Epithelial cell of esophagus (primary cell): ENCODE data around the gene CKS1B.

ENCODE experiments used
- DNase-seq: peaks from one replicate; pipeline ENCODE4 v3.0.0; 2010; ENCODE audit warnings: low read depth
- H3K4me3 ChIP-seq: 2 replicates; pipeline ENCODE4 v1.5.1; 2011; ENCODE audit warnings: mild to moderate bottlenecking, low read length, control low read depth
- TF ChIP-seq, protein P1 (sequence below): IDR thresholded peaks from 2 replicates; pipeline ENCODE4 v1.5.1; 2011; ENCODE audit warnings: low read depth, mild to moderate bottlenecking, low read length, control low read depth, inconsistent platforms; ENCODE audit not compliant: insufficient read depth; ENCODE audit errors: missing control alignments

Gene CKS1B

DNA sequence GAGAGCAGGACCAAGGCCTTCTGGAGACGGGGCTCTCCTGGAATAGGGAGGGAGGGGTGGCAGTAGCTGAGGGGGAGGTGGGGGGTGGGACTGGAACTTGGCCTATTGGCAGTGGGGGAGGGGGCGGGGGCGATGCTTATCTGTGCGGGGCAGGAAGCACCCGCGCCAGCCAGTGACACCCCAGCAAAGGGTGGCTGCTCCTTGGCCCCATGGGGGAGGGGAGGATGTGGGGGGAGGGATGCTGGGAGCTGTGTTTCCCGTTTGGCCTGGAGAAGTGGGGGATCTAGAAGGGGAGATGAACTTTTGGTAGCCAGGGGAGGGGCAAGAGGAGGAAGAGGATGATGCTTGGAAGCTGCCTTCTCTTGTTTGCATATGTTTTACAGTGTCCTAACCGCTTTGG lies 39.2 kb downstream of the CKS1B start:
- no peak overlapping the region for H3K4me3 ChIP-seq
- TF ChIP-seq, protein P1, sequence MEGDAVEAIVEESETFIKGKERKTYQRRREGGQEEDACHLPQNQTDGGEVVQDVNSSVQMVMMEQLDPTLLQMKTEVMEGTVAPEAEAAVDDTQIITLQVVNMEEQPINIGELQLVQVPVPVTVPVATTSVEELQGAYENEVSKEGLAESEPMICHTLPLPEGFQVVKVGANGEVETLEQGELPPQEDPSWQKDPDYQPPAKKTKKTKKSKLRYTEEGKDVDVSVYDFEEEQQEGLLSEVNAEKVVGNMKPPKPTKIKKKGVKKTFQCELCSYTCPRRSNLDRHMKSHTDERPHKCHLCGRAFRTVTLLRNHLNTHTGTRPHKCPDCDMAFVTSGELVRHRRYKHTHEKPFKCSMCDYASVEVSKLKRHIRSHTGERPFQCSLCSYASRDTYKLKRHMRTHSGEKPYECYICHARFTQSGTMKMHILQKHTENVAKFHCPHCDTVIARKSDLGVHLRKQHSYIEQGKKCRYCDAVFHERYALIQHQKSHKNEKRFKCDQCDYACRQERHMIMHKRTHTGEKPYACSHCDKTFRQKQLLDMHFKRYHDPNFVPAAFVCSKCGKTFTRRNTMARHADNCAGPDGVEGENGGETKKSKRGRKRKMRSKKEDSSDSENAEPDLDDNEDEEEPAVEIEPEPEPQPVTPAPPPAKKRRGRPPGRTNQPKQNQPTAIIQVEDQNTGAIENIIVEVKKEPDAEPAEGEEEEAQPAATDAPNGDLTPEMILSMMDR: no peak
- no peak for DNase-seq

DNA sequence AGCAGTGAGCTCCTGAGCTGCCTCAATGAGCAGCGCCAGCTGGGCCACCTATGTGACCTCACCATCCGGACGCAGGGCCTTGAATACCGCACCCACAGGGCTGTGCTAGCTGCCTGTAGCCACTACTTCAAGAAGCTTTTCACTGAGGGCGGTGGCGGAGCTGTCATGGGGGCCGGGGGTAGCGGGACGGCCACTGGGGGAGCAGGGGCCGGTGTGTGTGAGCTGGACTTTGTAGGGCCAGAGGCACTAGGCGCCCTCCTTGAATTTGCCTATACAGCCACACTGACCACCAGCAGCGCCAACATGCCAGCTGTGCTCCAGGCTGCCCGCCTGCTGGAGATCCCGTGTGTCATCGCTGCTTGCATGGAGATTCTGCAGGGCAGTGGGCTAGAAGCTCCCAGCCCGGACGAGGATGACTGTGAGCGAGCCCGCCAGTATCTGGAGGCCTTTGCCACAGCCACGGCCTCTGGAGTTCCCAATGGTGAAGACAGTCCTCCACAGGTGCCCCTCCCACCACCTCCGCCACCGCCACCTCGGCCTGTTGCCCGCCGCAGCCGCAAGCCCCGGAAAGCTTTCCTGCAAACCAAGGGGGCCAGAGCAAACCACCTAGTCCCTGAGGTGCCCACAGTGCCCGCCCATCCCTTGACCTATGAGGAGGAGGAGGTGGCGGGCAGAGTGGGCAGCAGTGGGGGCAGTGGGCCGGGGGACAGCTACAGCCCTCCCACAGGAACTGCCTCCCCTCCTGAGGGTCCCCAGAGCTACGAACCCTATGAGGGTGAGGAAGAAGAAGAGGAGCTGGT lies 40.4 kb downstream of the CKS1B start:
- H3K4me3 ChIP-seq: no peak overlapping the region
- DNase-seq: no peak
- TF ChIP-seq, protein P1: no peak

DNA sequence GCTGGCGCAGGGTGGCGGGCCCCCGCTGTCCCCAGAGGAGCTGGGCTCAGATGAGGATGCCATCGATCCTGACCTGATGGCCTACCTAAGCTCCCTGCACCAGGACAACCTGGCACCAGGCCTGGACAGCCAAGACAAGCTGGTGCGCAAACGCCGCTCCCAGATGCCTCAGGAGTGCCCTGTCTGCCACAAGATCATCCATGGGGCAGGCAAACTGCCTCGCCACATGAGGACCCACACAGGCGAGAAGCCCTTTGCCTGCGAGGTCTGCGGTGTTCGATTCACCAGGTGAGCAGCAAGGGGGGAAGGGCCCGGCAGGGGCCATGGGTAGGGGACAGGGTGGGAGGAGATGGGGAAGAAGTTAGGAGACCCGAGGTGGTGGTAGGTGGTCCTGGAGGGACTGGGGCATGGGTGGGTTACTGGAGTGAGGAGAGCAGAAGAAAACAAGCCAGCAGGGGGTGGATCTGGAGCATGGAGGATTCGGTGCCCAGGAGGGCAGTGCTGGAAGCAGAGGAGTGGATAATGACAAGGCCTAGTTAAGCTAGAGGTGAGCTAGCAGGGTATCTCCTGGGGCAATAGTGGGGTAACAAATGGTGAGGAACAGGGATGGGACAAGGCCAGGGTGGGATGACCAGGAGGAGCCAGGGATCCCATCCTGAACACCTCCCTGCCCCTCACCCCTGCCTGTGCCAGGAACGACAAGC lies 41.2 kb downstream of the CKS1B start:
- TF ChIP-seq, protein P1: no peak
- H3K4me3 ChIP-seq: no peak overlapping the region
- DNase-seq: no peak

DNA sequence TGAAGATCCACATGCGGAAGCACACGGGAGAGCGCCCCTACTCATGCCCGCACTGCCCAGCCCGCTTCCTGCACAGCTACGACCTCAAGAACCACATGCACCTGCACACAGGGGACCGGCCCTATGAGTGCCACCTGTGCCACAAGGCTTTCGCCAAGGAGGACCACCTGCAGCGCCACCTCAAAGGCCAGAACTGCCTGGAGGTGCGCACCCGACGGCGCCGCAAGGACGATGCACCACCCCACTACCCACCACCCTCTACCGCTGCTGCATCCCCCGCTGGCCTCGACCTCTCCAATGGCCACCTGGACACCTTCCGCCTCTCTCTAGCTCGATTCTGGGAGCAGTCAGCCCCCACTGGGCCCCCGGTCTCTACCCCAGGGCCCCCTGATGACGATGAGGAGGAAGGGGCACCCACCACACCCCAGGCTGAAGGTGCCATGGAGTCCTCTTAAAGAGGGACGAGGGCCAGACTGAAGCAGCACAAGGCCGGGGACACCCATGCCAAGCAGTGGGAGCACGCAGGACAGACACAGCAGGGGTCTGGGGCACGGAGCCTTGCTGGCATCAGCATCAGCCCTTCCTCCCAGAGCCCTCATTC lies 41.9 kb downstream of the CKS1B start:
- no peak for DNase-seq
- TF ChIP-seq, protein P1: no peak
- H3K4me3 ChIP-seq: no peak overlapping the region

DNA sequence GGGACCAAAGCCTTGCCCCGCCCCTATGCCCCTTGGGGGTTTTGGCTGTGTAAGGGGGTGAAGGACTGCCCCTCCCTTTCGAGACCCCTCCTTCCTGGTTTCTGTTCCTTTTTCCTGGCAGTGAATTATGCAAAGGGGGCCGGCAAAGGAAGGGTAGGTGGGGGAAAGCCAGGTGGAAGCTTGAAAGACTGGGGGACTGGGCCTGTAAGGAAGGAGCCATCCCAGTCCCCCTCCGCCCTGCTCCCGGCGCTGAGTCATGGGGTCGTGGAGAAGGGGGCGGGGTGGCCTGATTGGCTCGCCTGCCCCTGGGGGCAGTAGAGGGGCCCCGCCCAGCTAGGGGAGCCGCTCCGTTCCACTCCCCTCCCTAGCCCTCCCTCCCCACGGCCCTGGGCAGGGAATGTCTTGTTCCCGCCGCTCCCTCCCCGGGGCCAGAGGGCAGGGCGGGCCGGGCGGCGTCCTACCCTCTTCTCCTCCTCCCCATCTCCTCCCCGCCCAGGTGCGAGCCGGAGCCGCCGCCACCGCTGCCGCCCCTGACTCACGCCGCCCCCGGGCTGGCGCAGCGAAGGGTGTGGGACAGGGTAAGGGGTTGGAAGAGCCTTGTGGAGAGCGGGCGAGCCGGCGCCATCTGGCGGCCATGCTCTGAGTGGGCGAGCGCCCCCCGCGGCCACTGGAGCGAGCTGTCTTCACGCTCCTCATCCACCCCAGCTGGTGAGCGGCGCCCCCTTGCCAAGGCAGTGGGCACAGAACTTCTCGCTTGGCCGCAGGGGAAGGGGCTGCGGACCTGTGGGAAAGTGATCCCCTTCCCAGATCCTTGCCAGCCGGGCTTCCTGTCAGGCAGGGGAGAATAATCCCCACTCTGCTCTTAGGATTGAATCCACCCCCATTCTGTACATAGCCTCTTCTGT lies 42.8 kb downstream of the CKS1B start:
- DNase-seq: peak; percentile 99
- peak overlapping the region; percentile 11 for H3K4me3 ChIP-seq
- TF ChIP-seq, protein P1: peak; percentile 81

DNA sequence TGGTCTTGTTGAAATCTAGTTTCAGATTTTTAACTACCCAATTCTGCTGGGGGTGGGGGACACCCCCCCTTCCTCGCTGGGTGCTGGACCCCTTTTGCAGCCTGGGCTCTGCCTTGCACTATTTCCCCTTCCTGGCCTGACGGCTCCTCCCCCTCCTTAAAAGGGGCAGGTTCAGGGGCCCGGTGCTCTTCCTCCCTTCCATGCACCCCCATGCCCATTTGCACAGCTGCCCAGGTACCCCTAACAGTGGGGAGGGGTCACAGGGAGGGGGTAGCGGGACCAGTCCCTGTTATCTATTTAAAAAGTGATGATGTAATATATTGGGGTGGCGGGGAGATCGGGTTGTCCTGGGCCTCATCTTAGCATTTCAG lies 43.5 kb downstream of the CKS1B start:
- H3K4me3 ChIP-seq: peak overlapping the region; percentile 11
- TF ChIP-seq, protein P1: no peak
- DNase-seq: no peak
